Measurements from ENCODE around the gene CFAP251.

DNA sequence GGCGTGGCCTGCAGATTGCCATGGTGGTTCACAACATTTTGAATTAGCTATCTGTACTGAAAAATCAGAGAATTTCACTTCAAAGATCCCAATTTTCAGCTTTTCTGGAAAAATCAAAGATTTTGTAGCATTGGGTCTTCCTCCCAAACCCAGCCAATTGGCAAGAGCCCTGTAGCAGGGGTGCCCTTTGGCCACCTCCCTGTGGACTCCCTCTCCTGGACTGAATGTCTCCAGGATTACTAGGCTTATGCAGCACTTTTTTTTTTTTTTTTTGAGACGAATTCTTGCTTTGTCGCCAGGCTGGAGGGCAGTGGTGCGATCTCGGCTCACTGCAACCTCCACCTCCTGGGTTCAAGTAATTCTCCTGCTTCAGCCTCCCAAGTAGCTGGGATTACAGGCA lies 20.1 kb upstream of the CFAP251 start:
- TF ChIP-seq POLR2A (IDR thresholded peaks at IDR 0.05), result no peak
- TF ChIP-seq, protein P1, sequence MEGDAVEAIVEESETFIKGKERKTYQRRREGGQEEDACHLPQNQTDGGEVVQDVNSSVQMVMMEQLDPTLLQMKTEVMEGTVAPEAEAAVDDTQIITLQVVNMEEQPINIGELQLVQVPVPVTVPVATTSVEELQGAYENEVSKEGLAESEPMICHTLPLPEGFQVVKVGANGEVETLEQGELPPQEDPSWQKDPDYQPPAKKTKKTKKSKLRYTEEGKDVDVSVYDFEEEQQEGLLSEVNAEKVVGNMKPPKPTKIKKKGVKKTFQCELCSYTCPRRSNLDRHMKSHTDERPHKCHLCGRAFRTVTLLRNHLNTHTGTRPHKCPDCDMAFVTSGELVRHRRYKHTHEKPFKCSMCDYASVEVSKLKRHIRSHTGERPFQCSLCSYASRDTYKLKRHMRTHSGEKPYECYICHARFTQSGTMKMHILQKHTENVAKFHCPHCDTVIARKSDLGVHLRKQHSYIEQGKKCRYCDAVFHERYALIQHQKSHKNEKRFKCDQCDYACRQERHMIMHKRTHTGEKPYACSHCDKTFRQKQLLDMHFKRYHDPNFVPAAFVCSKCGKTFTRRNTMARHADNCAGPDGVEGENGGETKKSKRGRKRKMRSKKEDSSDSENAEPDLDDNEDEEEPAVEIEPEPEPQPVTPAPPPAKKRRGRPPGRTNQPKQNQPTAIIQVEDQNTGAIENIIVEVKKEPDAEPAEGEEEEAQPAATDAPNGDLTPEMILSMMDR (IDR thresholded peaks at IDR 0.05 in 4 of 5, conservative IDR thresholded peaks at IDR 0.05 in 1 of 5), result no peak

All from gastrocnemius medialis (tissue), 4 donors.